ENCODE measurements around the gene ARMC9. TPM values are rescaled to one million over a fixed set of nuclear protein-coding genes. Genes with fewer than 3 reads are reported as not detected.
"Not testable (repeated sequence)": the region's sequence is repeated elsewhere in the genome, so short reads cannot be mapped to it uniquely, and the experiment has no call there.

ARMC9 gene
- total RNA-seq, 2 experiments from 2014 or later, result 1.0 to 1.4 TPM

DNA sequence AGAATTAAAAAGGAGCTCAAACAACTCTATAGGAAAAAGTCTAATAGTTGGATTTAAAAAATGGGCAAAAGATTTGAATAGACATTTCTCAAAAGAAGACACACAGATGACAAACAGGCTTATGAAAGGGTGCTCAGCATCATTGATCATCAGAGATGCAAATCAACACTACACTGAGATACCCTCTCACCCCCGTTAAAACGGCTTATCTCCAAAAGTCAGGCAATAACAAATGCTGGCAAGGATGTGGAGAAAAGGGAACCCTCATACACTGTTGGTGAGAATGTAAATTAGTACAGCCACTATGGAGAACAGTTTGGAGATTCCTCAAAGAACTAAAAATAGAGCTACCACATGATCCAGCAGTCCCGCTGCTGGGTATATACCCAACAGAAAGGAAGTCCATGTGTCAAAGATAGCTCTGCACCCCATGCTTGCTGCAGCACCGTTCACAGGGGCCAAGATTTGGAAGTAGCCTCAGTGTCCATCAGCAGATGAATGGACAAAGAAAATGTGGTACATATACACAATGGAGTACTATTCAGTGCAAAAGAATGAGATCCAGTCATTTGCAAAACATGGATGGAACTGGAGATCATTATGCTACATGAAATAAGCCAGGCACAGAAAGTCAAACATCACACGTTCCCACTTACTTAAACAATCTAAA lies 150.4 kb downstream of the ARMC9 start:
- no peak for DNase-seq
- intact Hi-C loops (cut with micrococcal nuclease), result no loop called here
- CTCF ChIA-PET, result interaction anchor here (0.6 kb wide), 1 partner anchor 113 kb away, joined by 4 read pairs; no protein-coding TSS in a partner anchor
- no peaks in the 10 kb centered on the region for H3K9me3 Mint-ChIP-seq
- H3K27me3 Mint-ChIP-seq (ENCODE audit: low read depth), result no peaks in the 10 kb centered on the region
- no peaks in the 10 kb centered on the region for H3K36me3 Mint-ChIP-seq (ENCODE audit: low read depth)
- H3K4me1 Mint-ChIP-seq (ENCODE audit: low read depth), result no peaks in the 10 kb centered on the region
- H3K27ac Mint-ChIP-seq, result no peak overlapping the region
- H3K4me3 Mint-ChIP-seq, result no peak overlapping the region

DNA sequence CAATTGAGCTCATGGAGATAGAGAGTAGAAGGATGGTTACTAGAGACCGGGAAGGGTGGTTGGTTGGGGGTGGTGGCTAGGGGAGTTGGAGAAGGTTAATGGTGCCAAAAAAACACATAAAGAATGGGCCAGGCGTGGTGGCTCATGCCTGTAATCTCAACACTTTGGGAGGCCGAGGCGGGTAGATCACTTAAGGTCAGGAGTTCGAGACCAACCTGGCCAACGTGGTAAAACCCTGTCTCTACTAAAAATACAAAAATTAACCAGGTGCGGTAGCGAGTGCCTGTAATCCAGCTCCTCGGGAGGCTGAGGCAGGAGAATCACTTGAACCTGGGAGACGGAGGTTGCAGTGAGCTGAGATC lies 150.9 kb downstream of the ARMC9 start:
- CTCF ChIA-PET; H3K27me3 Mint-ChIP-seq (ENCODE audit: low read depth); H3K27ac Mint-ChIP-seq; H3K4me3 Mint-ChIP-seq; H3K9me3 Mint-ChIP-seq; DNase-seq; H3K36me3 Mint-ChIP-seq (ENCODE audit: low read depth); H3K4me1 Mint-ChIP-seq (ENCODE audit: low read depth); intact Hi-C loops (cut with micrococcal nuclease): not testable (repeated sequence)

DNA sequence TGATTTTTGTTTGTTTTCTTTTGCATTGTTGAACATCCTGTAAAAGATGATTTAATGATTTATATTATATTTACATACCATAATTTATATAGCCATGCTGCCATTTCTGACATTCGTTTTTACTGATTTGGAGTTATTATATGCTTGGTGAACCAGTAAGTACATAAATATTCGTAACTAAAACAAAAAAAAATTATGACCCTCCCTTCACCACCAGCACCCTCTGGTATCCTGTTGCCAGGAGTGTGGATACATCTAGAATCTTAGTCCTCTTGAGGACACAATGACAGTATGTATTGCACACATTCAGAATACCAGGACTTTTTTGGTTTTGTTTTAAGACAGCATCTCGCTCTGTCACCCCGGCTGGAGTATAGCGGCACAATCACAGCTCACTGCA lies 153.2 kb downstream of the ARMC9 start:
- no peak for DNase-seq
- Mint-ChIP-seq H3K9me3 (no peaks in the 10 kb centered on the region), H3K36me3 (ENCODE audit: low read depth) (no peaks in the 10 kb centered on the region), H3K27ac (no peak overlapping the region), H3K27me3 (ENCODE audit: low read depth) (no peaks in the 10 kb centered on the region), H3K4me3 (no peak overlapping the region), H3K4me1 (ENCODE audit: low read depth) (no peaks in the 10 kb centered on the region)
- intact Hi-C loops (cut with micrococcal nuclease), result no loop called here
- CTCF ChIA-PET, result no interaction called here

DNA sequence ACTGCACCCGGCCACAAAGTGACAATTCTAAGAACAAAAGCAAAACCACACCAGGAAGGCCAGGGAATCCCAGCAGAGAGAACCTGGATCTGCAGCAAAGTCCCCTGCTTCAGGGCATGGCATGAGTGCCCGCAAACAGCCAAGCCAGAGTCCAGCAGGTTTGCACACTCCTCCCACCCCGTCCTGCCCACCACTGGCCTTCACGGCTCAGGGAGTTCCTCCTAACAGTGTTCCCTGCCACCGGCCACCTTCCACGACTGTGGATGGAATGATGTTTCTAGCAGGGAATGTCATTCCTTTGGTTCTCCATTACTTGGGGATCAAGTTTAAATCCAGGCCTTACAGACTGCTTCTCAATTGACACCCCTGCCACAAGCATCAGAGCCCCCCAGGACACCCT lies 155.0 kb downstream of the ARMC9 start:
- Mint-ChIP-seq H3K4me1 (ENCODE audit: low read depth) (no peaks in the 10 kb centered on the region), H3K27ac (no peak overlapping the region), H3K9me3 (no peaks in the 10 kb centered on the region), H3K27me3 (ENCODE audit: low read depth) (no peaks in the 10 kb centered on the region), H3K36me3 (ENCODE audit: low read depth) (no peaks in the 10 kb centered on the region), H3K4me3 (no peak overlapping the region)
- CTCF ChIA-PET, result no interaction called here
- DNase-seq, result no peak
- intact Hi-C loops (cut with micrococcal nuclease), result no loop called here

DNA sequence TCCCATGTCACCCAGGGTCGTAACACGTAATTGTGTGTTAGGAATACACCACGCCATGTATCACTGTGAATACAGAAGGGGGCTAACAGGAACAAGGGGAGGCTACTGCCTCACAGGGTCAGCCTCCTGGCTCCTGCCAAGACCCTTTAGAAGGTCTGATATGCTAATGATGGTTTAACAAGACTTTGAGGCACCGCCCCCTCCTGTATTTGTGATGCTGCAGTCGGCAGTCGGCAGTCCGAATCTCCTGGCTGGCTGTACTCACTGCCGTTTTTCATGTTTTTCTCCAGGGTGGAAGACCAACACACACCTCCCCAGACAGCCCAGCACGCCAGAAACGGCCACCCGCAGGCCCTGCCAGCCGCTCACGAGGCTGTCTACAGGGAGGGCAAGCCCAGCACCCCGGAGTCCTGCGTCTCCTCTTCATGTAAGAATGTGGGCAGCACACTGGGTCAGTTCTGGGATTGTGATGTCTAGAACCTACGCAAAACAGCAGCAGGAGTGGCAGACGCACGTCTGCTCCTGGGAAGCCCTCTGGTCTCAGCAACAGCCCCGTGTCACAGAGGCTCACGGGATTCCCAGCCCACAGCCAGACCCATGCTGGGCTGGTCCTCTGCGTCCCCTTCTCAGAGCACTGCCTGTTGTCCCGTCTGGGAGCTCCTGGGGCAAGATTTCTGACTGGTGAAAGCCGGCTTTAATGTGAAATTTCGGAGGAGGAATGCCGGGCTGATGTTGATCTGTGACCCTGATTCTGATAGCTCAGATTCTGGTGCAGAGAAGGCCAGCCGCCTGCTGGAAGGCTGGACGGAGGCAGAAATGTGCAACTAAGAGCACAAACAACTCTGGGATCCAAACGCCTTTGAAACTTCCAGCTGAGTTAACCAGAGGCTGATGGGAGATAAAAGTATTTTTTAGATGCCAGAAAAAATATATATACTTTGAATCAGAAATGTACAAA lies 157.4 kb downstream of the ARMC9 start:
- CTCF ChIA-PET, result no interaction called here
- Mint-ChIP-seq H3K27me3 (ENCODE audit: low read depth) (no peaks in the 10 kb centered on the region), H3K27ac (no peak overlapping the region), H3K9me3 (no peaks in the 10 kb centered on the region), H3K4me3 (no peak overlapping the region), H3K4me1 (ENCODE audit: low read depth) (no peaks in the 10 kb centered on the region), H3K36me3 (ENCODE audit: low read depth) (no peaks in the 10 kb centered on the region)
- intact Hi-C loops (cut with micrococcal nuclease), result no loop called here
- no peak for DNase-seq

DNA sequence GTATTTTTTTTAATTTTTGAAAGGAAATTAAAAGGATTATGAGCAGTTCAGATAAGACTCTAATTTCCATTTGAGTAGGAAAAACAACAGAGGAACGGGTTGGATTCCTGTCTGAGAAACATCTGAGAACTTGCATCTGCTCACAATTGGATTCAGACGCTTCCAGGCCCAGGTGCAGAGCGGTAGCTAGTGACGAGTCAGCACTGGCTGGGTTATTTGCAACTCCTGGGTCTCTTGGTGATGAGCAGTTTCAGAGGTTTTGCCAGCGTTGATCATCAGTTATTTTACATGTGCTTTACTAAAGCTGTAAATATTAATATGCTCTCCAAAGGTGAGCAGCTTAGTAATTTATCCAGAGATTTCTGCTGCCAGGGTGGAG lies 158.0 kb downstream of the ARMC9 start:
- intact Hi-C loops (cut with micrococcal nuclease), result no loop called here
- Mint-ChIP-seq H3K4me1 (ENCODE audit: low read depth) (peaks cover under 1% of the 10 kb centered on the region), H3K4me3 (no peak overlapping the region), H3K36me3 (ENCODE audit: low read depth) (no peaks in the 10 kb centered on the region), H3K27ac (no peak overlapping the region), H3K27me3 (ENCODE audit: low read depth) (no peaks in the 10 kb centered on the region), H3K9me3 (no peaks in the 10 kb centered on the region)
- CTCF ChIA-PET, result no interaction called here
- no peak for DNase-seq

DNA sequence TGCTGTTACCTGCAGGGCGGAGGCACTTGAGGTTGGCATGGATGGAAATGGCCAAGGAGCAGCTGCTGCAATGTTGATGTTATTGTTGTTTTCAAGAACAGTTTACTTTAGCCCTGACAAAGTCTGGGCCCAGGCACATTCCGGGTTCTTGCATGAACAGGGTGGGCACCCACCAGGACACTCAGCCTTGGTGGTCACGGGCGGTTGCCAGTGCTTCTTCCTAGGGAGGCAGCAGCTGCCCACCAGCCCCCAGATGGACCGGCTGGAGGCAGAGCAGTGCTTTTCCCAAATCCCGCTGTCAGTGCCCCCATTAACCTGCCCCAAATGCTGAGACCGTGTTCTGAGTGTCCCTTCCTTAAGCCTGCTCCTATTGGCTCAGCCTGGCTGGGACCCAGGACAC lies 158.6 kb downstream of the ARMC9 start:
- H3K4me1 Mint-ChIP-seq (ENCODE audit: low read depth), result peaks cover 4% of the 10 kb centered on the region
- H3K36me3 Mint-ChIP-seq (ENCODE audit: low read depth), result no peaks in the 10 kb centered on the region
- H3K4me3 Mint-ChIP-seq, result no peak overlapping the region
- no peak overlapping the region for H3K27ac Mint-ChIP-seq
- CTCF ChIA-PET, result no interaction called here
- no peak for DNase-seq
- H3K9me3 Mint-ChIP-seq, result no peaks in the 10 kb centered on the region
- intact Hi-C loops (cut with micrococcal nuclease), result no loop called here
- H3K27me3 Mint-ChIP-seq (ENCODE audit: low read depth), result no peaks in the 10 kb centered on the region

DNA sequence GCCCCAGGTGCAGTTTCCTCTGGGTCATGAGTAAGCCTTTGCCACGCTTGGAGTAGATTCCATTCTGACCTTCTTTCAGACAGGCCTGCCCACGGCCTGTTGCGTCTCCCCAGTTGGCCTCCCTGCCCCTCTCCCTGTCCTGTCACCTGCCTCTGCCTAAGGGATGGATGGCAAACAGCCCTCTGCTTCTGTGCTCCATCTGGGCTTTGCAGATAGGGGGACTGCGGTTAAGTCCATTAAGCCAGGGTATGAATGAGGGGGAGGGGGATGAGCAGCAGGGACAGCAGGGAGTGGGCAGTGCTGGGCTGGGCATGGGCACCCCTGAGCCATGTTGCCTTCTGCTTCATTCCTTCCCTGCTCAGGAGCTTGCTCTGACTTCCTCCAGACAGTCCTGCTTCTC lies 159.5 kb downstream of the ARMC9 start:
- Mint-ChIP-seq H3K4me1 (ENCODE audit: low read depth) (peaks cover 8% of the 10 kb centered on the region), H3K27ac (no peak overlapping the region), H3K9me3 (no peaks in the 10 kb centered on the region), H3K4me3 (no peak overlapping the region), H3K27me3 (ENCODE audit: low read depth) (no peaks in the 10 kb centered on the region), H3K36me3 (ENCODE audit: low read depth) (no peaks in the 10 kb centered on the region)
- DNase-seq, result no peak
- CTCF ChIA-PET, result no interaction called here
- intact Hi-C loops (cut with micrococcal nuclease), result no loop called here

DNA sequence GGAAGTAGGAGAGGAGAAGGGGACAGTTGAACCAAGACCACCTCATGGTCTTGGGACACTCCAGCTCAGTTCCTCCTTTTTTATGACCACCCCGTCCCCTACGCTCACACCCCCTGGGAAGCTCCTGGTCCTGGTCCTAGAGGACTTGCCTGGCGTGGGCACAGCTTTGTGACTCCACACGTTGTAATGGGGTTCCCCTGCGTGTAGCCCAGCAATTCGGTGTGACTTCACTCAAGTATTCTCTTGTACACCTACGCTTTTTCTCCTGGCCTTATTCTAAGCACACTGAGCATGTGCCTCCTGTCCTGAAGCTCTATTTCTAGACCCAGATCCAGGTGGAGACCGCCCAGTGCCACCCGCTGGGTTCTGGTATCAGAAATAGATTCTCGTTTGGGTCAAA lies 161.0 kb downstream of the ARMC9 start:
- no peaks in the 10 kb centered on the region for H3K9me3 Mint-ChIP-seq
- no peaks in the 10 kb centered on the region for H3K27me3 Mint-ChIP-seq (ENCODE audit: low read depth)
- H3K4me1 Mint-ChIP-seq (ENCODE audit: low read depth), result peaks cover 8% of the 10 kb centered on the region
- DNase-seq, result no peak
- no peaks in the 10 kb centered on the region for H3K36me3 Mint-ChIP-seq (ENCODE audit: low read depth)
- CTCF ChIA-PET, result interaction anchor here (0.6 kb wide), 1 partner anchor 1069 kb away, joined by 3 read pairs; no protein-coding TSS in a partner anchor
- H3K27ac Mint-ChIP-seq, result no peak overlapping the region
- no peak overlapping the region for H3K4me3 Mint-ChIP-seq
- intact Hi-C loops (cut with micrococcal nuclease), result no loop called here

DNA sequence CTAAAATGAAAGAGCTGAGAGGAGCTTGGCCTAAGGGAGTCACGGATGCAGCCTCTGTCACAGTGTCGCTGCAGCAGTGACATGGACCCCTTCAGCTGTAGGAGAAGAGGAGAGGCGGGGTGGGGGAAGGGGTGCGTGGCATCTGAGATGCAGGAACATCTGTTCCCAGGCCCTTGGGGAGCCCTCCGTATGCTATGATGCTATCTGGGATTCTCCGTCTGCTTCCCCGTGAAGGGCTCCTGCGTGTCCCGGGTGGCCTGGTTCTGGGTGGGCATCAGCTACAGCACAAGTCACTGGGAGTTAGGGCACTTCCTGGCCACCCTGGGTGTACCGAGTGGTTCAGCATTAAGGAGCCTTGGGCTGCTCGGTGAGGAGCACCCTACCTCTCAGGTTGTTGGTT lies 161.5 kb downstream of the ARMC9 start:
- no peaks in the 10 kb centered on the region for H3K9me3 Mint-ChIP-seq
- intact Hi-C loops (cut with micrococcal nuclease), result no loop called here
- CTCF ChIA-PET, result interaction anchor here (0.6 kb wide), 1 partner anchor 1069 kb away, joined by 3 read pairs; no protein-coding TSS in a partner anchor
- H3K27ac Mint-ChIP-seq, result no peak overlapping the region
- H3K27me3 Mint-ChIP-seq (ENCODE audit: low read depth), result no peaks in the 10 kb centered on the region
- H3K4me3 Mint-ChIP-seq, result no peak overlapping the region
- no peak for DNase-seq
- H3K36me3 Mint-ChIP-seq (ENCODE audit: low read depth), result no peaks in the 10 kb centered on the region
- H3K4me1 Mint-ChIP-seq (ENCODE audit: low read depth), result peaks cover 8% of the 10 kb centered on the region

DNA sequence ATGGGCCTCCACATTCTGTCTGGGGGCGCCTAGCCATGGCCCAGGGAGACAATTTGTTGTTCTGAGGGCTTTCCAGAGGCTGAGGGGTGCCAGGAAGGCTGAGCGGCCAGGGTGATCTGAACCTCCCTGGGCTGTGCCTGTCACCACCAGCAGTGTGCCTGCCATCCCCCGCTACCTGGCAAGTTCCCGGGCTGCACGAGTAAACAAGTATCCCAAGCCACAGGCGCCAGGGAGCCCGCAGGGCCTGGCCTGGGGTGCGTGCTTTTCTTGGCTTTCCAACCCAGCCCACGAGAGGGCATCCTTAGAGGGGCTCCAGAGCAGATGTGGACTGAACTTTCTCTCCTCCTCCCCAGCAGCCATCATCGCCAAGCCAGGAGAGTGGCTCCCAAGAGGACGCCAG lies 162.0 kb downstream of the ARMC9 start:
- peaks cover 8% of the 10 kb centered on the region for H3K4me1 Mint-ChIP-seq (ENCODE audit: low read depth)
- no peaks in the 10 kb centered on the region for H3K27me3 Mint-ChIP-seq (ENCODE audit: low read depth)
- no peak overlapping the region for H3K4me3 Mint-ChIP-seq
- intact Hi-C loops (cut with micrococcal nuclease), result no loop called here
- no peak overlapping the region for H3K27ac Mint-ChIP-seq
- no peaks in the 10 kb centered on the region for H3K36me3 Mint-ChIP-seq (ENCODE audit: low read depth)
- H3K9me3 Mint-ChIP-seq, result no peaks in the 10 kb centered on the region
- no peak for DNase-seq
- CTCF ChIA-PET, result no interaction called here

DNA sequence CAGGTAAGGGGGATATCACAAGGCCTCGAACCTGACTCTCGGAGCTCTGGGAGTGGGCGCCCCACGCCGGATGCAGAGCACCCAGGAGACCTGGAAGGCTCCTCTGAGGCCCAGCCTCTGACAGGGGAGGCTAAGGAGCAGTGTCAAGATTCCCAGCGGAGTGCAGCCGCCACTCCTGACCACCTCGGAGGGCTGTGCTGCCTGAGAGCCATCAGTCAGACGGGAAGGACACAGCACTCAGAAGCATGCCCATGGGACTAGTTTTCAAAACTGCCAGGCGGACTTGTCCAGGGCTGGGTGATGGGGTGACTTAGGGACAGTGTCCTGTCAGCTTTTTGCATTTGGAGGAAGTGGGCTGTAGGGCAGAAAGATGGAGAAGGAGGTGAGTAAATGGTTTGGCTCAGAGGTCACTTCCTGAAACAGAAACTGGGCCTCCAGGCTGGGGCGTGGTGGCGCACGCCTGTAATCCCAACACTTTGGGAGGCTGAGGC lies 162.5 kb downstream of the ARMC9 start:
- H3K9me3 Mint-ChIP-seq, result no peaks in the 10 kb centered on the region
- intact Hi-C loops (cut with micrococcal nuclease), result no loop called here
- CTCF ChIA-PET, result no interaction called here
- no peaks in the 10 kb centered on the region for H3K36me3 Mint-ChIP-seq (ENCODE audit: low read depth)
- no peak overlapping the region for H3K27ac Mint-ChIP-seq
- no peaks in the 10 kb centered on the region for H3K27me3 Mint-ChIP-seq (ENCODE audit: low read depth)
- DNase-seq, result no peak
- peaks cover 8% of the 10 kb centered on the region for H3K4me1 Mint-ChIP-seq (ENCODE audit: low read depth)
- H3K4me3 Mint-ChIP-seq, result no peak overlapping the region

Data from activated naive CD4-positive, alpha-beta T cell treated with anti-CD3 and anti-CD28 coated beads for 36 hours (primary cell).